ENCODE measurements around the gene PACRGL.
"Not testable (repeated sequence)": the region's sequence is repeated elsewhere in the genome, so short reads cannot be mapped to it uniquely, and the experiment has no call there.

The PACRGL gene

DNA sequence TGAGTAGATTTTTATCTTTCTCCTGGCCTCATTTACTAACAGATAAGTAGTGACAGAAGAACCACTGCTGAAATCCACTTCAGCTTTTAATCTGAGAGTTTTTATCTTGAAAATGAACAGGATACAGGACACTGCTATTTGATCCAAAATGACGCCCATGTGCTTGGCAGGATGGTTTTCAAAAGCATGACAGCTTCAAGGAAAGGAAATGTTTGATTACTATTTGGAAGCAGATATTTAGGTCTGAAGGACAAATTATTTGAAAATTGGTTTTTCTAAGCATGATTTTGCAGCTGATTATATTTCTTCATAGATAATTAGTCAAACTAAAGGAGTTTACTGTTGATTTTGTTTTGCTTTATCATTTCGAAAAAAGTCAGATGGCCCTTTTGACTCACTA is 11.1 kb downstream of the PACRGL start:
- no peak for DNase-seq (ENCODE audit: low read depth, low spot score)
- no peak overlapping the region for H3K27ac ChIP-seq

DNA sequence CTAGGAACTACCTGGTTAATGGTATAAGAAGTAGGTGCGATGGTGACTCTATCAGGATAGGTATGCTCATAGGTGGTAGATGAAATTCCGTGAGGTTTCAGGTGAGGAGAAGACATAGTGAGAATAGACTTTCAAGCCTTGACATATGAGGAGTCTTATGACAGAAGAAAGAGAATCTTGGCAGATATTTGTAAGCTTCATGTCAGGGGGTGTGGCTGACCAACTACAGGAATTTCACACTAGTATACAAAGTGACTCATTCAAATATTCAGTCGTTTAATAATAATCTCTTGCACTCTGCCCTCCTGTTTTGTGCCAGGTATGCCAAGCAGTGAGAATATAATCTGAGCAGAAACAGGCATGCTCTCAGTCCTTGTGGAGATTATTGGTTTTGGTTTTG is 22.8 kb downstream of the PACRGL start:
- DNase-seq (ENCODE audit: low read depth, low spot score), result peak; percentile 8

DNA sequence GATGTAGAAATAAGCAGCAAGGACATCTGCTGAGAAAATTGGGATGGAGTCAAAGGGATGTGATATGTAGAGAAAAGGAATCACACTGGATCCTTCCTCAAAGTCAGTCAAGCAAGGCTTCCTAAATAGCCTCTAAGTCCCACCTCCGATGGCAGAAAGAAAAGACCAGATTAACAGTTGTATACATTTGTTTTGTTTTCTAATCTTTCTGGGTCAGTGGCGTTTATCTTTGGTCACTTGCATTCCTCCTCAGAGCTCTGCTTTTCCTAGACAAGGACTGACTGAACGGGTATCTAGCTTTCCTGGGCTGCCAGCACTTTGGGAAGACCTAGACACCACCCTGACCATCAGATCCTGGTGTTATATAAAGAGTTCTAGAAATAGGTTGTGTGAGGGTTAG is 23.2 kb downstream of the PACRGL start:
- no peak for DNase-seq (ENCODE audit: low read depth, low spot score)
- H3K27ac ChIP-seq, result no peak overlapping the region

More for the DNA sequence above, 22.8 kb downstream of the PACRGL start:
- H3K27ac ChIP-seq, result no peak overlapping the region

DNA sequence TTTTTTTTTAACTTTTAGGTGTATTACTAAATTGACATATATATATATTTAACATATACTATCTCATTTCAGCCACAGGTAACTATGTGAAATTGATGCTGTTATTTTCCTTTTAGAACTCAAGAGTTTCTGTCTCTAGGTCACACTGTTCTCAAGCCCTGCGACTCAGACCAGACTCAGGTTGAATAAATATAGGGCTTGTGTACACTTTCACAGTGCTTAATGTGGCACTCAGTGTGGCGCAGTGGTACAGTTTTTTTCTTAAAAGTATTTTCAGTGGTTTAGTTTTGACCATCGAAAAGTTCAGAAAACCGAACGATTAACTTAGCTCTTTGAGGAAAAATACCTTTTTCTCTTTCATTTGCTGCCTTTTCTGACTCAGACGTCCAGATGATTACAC is 24.7 kb downstream of the PACRGL start:
- no peak overlapping the region for H3K27ac ChIP-seq
- no peak for DNase-seq (ENCODE audit: low read depth, low spot score)

DNA sequence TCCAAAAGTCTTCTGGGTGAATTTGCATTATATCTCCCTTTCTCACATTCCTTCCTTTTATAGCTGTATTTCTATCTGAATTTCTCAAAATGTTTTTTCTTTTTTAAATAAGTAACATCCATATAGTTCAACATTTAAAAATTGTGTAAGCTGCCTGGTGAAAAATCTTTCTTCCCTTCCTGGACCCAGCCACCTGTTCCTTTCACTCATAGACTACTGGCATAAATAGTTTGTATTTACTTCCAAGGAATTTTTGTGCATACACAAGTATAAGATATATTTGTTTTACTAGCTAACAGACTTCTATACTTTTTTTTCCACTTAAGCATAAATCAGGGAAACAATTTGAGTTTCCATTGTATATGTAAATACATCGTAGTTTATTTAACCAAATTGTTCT is 35.7 kb downstream of the PACRGL start:
- no peak overlapping the region for H3K27ac ChIP-seq
- DNase-seq (ENCODE audit: low read depth, low spot score), result no peak

DNA sequence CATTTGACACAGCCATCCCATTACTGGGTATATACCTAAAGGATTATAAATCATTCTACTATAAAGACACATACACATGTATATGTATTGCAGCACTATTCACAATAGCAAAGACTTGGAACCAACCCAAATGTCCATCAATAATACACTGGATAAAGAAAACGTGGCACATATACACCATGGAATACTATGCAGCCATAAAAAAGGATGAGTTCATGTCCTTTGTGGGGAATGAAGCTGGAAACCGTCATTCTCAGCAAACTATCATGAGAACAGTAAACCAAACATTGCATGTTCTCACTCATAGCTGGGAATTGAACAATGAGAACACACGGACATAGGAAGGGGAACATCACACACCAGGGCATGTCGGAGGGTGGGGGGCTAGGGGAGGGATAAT is 45.7 kb downstream of the PACRGL start:
- not testable (repeated sequence) for H3K27ac ChIP-seq; DNase-seq (ENCODE audit: low read depth, low spot score)

DNA sequence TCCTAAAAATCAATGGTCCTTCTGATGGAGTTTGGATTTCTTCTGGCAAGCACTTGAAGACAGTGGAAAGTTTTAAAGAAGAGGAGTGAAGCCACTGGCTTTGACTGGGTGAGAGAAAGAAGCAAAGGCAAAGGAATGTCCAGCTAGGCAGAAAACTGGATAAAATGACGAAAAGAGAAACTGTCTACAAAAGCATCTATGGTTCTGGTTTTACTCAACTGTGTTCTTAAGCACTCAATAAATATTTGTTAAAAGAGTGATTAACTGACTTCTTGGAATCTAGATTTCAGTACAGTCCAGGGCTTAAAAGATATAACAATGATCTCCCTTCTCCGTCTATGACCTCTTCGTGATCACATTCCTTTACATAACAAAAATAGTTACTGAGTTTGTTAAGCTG is 52.4 kb downstream of the PACRGL start:
- no peak for DNase-seq (ENCODE audit: low read depth, low spot score)

DNA sequence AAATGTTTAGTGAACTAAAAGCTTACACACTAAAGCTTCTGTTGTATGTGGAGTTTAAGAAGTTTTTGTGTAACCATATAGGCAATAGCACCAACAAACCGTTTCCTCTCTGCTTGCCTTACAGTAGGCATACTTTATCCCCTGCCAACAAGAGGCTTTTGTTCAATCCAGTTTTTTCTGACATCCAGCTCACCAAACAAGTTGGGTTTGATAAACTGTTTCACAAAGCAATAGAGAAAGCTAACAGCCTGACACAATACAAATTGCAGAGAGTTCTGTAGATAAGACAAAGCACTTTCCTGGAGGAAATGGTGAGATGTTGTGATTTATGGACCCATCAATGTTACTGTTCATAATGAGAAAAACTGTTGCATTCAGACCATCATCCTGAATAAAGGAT is 53.8 kb downstream of the PACRGL start:
- H3K27ac ChIP-seq, result no peak overlapping the region
- DNase-seq (ENCODE audit: low read depth, low spot score), result no peak

More for the DNA sequence above, 52.4 kb downstream of the PACRGL start:
- no peak overlapping the region for H3K27ac ChIP-seq

DNA sequence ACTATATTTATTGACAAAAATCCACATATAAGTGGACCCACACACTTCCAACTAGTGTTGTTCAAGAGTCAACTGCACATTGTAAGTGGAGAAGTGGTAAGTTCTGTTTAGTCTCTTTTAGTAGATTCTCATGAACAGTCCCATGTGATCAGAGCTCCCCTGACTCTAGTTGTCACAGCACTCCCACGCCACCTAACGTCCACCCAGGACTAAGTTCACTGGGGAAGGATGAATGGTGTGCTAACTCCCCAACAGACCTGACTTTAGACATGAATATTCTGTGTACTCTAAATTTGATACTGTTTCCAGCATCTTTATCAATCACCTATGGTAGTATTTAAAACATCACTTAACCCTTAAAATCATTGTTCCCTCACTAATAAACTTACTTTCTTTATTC is 59.8 kb downstream of the PACRGL start:
- DNase-seq (ENCODE audit: low read depth, low spot score), result no peak
- H3K27ac ChIP-seq, result no peak overlapping the region

DNA sequence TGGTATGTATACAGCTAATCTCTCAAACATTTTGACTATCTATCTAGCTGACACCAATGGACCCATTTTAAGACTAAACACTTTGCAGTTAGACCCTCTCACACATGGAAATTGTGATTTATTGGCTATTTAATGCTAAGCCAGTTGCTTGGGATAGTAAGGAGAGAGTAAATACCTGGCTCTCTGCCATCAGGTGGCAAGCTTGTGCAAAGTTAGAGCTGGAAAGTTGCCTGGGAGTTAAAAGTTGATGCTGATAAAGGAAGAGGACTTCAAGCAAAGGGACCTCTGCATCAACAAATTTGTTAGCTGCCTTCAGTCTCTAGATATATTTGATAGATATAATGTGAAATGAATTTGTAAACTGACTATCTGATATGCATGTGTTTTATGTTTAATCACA is 61.1 kb downstream of the PACRGL start:
- no peak for DNase-seq (ENCODE audit: low read depth, low spot score)
- H3K27ac ChIP-seq, result no peak overlapping the region

DNA sequence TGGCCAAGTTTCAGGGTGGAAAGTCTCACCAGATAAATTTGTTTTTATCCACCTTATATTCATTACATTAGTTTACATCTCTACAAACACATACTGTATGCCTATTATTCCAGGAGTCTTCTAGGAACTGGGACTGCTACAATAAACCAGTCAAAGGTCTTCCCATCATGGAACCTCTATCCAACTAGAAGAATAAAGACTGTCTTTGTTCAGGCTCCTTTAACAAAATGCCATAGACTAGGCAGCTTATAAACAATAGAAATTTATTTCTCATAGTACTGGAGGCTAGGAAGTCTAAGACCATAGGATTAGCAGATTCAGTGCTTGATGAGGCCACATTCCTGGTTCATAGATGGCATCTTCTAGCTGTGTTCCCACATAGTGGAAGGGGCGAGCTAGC is 61.6 kb downstream of the PACRGL start:
- DNase-seq (ENCODE audit: low read depth, low spot score), result no peak
- H3K27ac ChIP-seq, result no peak overlapping the region

DNA sequence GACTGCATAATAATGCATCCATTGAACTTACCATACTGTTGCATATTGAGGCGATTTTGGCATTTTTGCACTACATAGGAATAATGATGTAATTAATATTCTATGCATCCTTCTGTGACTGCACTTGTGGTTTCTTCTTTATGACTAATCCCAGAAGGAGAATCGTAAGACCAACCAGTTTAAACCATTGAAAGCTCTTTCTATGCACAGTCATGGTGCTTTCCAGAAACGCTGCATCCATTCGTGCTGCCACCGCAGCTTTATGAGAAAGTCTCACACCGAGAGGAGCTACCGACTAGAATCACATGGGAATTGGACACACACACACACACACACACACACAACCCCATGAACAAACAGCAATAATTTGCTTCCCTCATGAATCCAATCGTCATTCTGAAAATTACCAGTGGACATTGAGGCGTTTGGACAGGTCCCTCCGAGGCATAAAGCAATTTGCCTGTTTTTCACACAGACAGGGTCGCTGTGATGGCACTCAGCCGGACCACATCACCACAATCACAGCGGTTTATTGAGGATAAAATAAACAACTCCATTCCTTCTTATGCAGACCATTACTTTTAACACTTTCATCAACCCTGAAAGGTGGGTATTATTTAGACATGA is 64.2 kb downstream of the PACRGL start:
- peak; percentile 40 for DNase-seq (ENCODE audit: low read depth, low spot score)
- H3K27ac ChIP-seq, result no peak overlapping the region

DNA sequence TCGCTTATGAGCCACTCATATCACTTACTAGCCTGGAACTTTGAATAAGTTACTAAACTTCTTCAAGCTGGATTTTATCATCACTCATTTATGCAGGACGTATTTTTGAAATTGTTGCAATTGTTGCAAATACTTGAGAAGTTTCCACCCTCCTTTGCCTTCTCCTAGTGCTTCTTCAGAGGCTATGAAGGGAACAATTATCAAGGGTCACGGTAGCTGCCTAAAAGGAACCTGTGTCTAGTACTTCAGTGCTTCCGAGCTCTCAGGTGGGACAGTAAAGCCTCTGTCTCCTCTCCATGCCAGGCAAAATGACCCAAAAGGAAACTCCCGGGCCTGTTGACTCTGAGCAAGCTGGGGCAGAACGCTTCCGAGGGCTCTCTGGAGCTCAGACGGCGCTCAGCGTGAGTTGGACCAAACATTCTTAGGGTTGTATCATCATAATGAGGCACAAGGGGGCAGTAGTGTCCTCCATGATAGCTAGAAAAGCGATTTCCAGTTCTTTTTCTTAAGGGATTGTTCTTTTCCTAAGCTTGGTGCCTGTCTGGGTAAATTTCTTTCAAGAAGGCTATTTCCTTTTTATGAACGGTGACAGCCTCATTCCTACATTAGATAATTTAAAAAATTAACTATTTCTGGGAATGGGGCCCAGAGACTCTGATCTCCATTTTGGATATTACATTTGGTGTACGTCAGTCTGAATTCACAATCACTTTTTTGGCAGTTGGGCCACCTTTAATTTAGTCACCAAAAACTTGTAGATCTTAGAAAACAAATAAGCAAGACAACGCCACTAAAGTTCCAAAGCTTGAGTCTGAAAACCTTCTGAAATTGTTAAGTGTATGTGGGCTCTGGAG is 73.1 kb downstream of the PACRGL start:
- no peak overlapping the region for H3K27ac ChIP-seq
- DNase-seq (ENCODE audit: low read depth, low spot score), result peak; percentile 6

DNA sequence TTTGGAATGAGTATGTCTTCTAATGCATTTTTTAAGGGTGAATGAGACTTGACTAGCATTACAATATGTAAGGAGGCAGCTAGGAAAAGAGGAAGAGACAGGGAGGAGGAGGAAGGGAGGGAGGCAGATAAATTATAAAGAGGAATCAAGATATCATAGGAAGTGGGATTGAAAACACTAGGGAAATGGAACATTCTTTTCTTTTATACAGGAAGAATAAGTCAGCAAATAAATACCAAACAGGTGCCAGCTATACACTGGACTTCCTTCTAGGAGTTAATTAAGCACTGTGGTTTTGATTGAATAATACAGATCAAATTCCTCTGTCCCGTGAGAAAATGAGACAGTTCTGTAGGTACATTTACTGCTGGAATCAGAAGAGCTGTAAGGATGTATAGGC is 78.6 kb downstream of the PACRGL start:
- DNase-seq (ENCODE audit: low read depth, low spot score), result no peak
- no peak overlapping the region for H3K27ac ChIP-seq

DNA sequence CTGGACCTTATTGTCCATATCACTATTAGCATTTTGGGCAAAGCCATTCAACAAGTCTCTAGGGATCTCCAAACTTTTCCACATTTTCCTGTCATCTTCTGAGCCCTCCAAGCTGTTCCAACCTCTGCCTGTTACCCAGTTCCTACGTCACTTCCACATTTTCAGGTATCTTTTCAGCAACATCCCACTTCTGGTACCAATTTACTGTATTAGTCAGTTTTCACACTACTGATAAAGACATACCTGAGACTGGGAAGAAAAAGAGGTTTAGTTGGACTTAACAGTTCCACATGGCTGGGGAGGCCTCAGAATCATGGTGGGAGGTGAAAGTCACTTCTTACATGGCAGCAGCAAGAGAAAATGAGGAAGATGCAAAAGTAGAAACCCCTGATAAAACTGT is 82.9 kb downstream of the PACRGL start:
- not testable (repeated sequence) for H3K27ac ChIP-seq; DNase-seq (ENCODE audit: low read depth, low spot score)

DNA sequence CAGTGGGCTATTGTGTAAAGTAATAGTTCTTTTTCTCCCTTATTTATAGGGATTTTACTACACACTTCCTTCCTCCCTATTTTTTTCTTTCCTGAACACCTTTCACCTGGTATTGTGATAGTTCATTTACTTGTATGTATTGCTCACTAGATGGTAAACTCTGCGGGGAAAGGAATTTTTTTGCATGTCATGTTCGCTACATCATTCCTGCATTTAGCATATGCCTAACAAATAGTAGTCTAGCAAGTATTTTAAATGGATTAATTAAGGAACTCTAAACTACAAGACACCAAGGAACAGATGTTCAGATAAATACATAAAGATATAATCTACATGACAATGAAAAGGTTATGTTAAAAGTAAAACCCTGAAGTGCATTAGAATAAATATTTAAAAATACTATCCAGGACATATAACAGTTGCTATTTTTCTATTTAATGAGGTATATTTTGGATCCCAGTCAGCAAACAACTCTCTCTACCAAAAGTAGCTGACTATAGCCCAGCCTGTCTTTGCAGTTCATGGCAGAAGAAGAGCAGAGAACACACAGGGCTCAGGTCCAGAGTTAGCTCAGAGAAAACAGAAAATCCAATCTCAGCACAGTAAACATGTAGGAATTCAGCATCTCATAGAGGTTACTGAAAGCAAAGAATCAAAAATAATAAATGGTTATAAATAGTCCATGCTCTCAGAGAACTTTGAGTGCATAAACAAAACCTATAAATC is 87.8 kb downstream of the PACRGL start:
- no peak overlapping the region for H3K27ac ChIP-seq
- DNase-seq (ENCODE audit: low read depth, low spot score), result no peak

Data from epithelial cell of prostate (primary cell).